ENCODE results near the gene TMPRSS3. TPM values are rescaled to one million over a fixed set of nuclear protein-coding genes. Genes with fewer than 3 reads are reported as not detected.

TMPRSS3 gene
- total RNA-seq, 1 experiment from 2014 or later, result 4.3 TPM

DNA sequence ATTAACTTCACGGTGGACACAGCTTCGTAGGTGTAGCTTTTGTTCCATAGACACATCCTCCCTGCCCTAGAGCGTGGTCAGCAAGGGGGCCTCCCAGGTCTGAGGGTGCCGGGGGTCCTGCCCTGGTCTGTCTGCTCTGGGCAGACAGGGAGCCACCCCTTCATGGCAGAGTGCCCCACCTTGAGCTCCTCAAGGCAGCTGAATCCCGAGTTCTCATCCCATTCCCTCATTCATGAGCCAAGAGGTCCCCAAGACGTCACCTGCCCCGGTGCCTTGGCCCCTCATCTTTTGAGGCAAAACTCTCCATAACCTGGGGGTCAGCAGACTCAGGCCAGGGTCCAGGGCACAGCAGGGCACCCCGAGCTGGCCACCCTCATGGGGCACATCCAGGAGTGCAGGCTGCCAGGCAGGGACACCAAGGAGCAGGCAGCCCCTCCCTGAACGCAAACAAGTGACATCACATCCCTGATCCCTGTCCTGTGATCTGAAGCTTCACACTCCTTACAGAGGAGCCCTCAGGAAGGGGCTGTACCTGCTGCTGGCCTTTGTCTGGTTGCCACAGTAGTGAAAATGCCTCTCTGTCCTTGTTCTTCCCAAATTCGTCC lies 31.1 kb upstream of the TMPRSS3 start:
- TF ChIP-seq, protein P1, sequence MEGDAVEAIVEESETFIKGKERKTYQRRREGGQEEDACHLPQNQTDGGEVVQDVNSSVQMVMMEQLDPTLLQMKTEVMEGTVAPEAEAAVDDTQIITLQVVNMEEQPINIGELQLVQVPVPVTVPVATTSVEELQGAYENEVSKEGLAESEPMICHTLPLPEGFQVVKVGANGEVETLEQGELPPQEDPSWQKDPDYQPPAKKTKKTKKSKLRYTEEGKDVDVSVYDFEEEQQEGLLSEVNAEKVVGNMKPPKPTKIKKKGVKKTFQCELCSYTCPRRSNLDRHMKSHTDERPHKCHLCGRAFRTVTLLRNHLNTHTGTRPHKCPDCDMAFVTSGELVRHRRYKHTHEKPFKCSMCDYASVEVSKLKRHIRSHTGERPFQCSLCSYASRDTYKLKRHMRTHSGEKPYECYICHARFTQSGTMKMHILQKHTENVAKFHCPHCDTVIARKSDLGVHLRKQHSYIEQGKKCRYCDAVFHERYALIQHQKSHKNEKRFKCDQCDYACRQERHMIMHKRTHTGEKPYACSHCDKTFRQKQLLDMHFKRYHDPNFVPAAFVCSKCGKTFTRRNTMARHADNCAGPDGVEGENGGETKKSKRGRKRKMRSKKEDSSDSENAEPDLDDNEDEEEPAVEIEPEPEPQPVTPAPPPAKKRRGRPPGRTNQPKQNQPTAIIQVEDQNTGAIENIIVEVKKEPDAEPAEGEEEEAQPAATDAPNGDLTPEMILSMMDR (conservative IDR thresholded peaks at IDR 0.05), result no peak
- TF ChIP-seq EZH2 (IDR thresholded peaks at IDR 0.05; ENCODE audit: low read depth), result no peak
- H3K4me3 ChIP-seq, result no peak overlapping the region
- no peaks in the 10 kb centered on the region for H3K9me3 ChIP-seq (ENCODE audit: insufficient read depth, low read depth)
- no peak for DNase-seq
- intact Hi-C loops (cut with micrococcal nuclease; ENCODE audit: unreplicated experiment), result no loop called here
- no peak overlapping the region for H2AFZ ChIP-seq
- H3K9me2 ChIP-seq (ENCODE audit: insufficient read depth), result no peaks in the 10 kb centered on the region
- no peaks in the 10 kb centered on the region for H4K20me1 ChIP-seq (ENCODE audit: insufficient read depth)
- no TSS peak for BruUV-seq (replicated peaks)
- CTCF ChIA-PET, result no interaction called here
- no peaks in the 10 kb centered on the region for H3K4me1 ChIP-seq (replicated peaks; ENCODE audit: insufficient read depth)
- no peak overlapping the region for H3K27ac ChIP-seq
- no peaks in the 10 kb centered on the region for H3K79me2 ChIP-seq (ENCODE audit: low read depth)
- peaks cover 22% of the 10 kb centered on the region for H3K27me3 ChIP-seq (ENCODE audit: insufficient read depth, low read depth)
- POLR2A ChIA-PET (ENCODE audit: unreplicated experiment), result no interaction called here
- no peaks in the 10 kb centered on the region for H3K36me3 ChIP-seq (ENCODE audit: low read depth)
- H3K4me2 ChIP-seq, result no peak overlapping the region
- no peaks in the 10 kb centered on the region for H3F3A ChIP-seq (ENCODE audit: insufficient read depth, low read depth)

DNA sequence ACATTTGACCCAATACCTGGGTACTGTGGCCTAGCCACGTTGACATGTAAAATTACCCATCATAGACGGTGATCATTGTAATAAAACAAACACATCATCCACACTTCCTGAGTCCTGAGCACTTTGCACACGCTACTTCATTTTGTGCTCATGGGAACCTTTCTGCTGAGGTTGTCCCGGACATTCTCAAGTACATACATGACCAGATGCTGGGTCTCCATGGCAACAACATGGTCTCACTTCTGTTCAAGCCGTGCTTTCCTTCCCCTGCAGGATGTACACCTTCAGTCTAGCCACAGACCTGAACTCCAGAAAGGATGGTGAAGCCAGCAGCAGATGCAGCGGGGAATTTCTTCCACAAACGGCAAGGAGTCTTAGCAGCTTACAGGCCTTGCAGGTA lies 30.6 kb upstream of the TMPRSS3 start:
- H3K36me3 ChIP-seq (ENCODE audit: low read depth), result no peaks in the 10 kb centered on the region
- no peak overlapping the region for H3K4me2 ChIP-seq
- CTCF ChIA-PET, result no interaction called here
- intact Hi-C loops (cut with micrococcal nuclease; ENCODE audit: unreplicated experiment), result no loop called here
- no peaks in the 10 kb centered on the region for H3F3A ChIP-seq (ENCODE audit: insufficient read depth, low read depth)
- H2AFZ ChIP-seq, result no peak overlapping the region
- no peaks in the 10 kb centered on the region for H3K4me1 ChIP-seq (replicated peaks; ENCODE audit: insufficient read depth)
- TF ChIP-seq, protein P1 (conservative IDR thresholded peaks at IDR 0.05), result no peak
- no peak for TF ChIP-seq EZH2 (IDR thresholded peaks at IDR 0.05; ENCODE audit: low read depth)
- no peak overlapping the region for H3K27ac ChIP-seq
- no peaks in the 10 kb centered on the region for H3K9me3 ChIP-seq (ENCODE audit: insufficient read depth, low read depth)
- no peaks in the 10 kb centered on the region for H4K20me1 ChIP-seq (ENCODE audit: insufficient read depth)
- no TSS peak for BruUV-seq (replicated peaks)
- H3K27me3 ChIP-seq (ENCODE audit: insufficient read depth, low read depth), result peaks cover 24% of the 10 kb centered on the region
- H3K9me2 ChIP-seq (ENCODE audit: insufficient read depth), result no peaks in the 10 kb centered on the region
- no peak for DNase-seq
- POLR2A ChIA-PET (ENCODE audit: unreplicated experiment), result no interaction called here
- no peaks in the 10 kb centered on the region for H3K79me2 ChIP-seq (ENCODE audit: low read depth)
- no peak overlapping the region for H3K4me3 ChIP-seq

DNA sequence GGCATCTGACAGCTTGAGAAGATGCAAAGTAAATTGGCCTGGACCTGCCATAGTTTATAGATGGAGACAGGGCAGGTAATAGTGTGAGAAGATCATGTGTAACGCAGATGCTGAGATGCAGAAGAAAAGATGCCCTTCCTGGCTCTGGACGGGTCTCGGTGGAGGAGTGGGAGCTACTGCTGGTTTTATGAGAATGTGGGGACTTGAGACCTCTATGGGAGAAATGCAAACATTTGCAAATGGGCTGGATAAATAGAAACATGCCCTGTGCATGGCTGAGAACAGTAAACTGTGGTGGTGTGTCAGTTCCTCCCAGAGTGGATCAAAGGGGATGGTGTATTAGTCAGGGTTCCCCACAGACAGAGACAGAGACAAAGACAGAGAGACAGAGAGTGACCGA lies 29.7 kb upstream of the TMPRSS3 start:
- Histone ChIP-seq H3K4me1 (replicated peaks; ENCODE audit: insufficient read depth) (no peaks in the 10 kb centered on the region), H3K79me2 (ENCODE audit: low read depth) (no peaks in the 10 kb centered on the region), H3K4me3 (no peak overlapping the region), H2AFZ (no peak overlapping the region), H3K27me3 (ENCODE audit: insufficient read depth, low read depth) (peaks cover 29% of the 10 kb centered on the region), H3K9me2 (ENCODE audit: insufficient read depth) (no peaks in the 10 kb centered on the region), H3K9me3 (ENCODE audit: insufficient read depth, low read depth) (no peaks in the 10 kb centered on the region), H3K4me2 (no peak overlapping the region), H3K27ac (no peak overlapping the region), H3K36me3 (ENCODE audit: low read depth) (no peaks in the 10 kb centered on the region), H3F3A (ENCODE audit: insufficient read depth, low read depth) (no peaks in the 10 kb centered on the region), H4K20me1 (ENCODE audit: insufficient read depth) (no peaks in the 10 kb centered on the region)
- intact Hi-C loops (cut with micrococcal nuclease; ENCODE audit: unreplicated experiment), result no loop called here
- no peak for DNase-seq
- ChIA-PET POLR2A (ENCODE audit: unreplicated experiment) (no interaction called here), CTCF (no interaction called here)
- BruUV-seq (replicated peaks), result no TSS peak
- TF ChIP-seq, protein P1 (conservative IDR thresholded peaks at IDR 0.05), result no peak
- TF ChIP-seq EZH2 (IDR thresholded peaks at IDR 0.05; ENCODE audit: low read depth), result no peak

Measured in PC-9 (cell line).